Activated CD4-positive, alpha-beta T cell treated with anti-CD3 and anti-CD28 coated beads for 24 hours (primary cell): ENCODE results near the gene INSYN1.
"Not testable (repeated sequence)": the region's sequence is repeated elsewhere in the genome, so short reads cannot be mapped to it uniquely, and the experiment has no call there.

Experiments used
- DNase-seq, 2 donors: peaks; one replicate each; pipeline ENCODE4 v3.0.0-alpha.2; 2020; ENCODE audit warnings: low read depth in 2 of 2

The INSYN1 gene

GRCh38 chr15:73749971-73750370 is 3.2 kb downstream of the INSYN1 start:
- DNase-seq: no peak

GRCh38 chr15:73749533-73749932 is 3.6 kb downstream of the INSYN1 start:
- DNase-seq: no peak

- no peak for DNase-seq
Measured at GRCh38 chr15:73748730-73749129, 4.4 kb downstream of the INSYN1 start.

- DNase-seq: no peak
Measured at GRCh38 chr15:73747847-73748590, 5.1 kb downstream of the INSYN1 start.

- no peak for DNase-seq
Measured at GRCh38 chr15:73746883-73747282, 6.3 kb downstream of the INSYN1 start.

GRCh38 chr15:73746261-73746660 is 6.9 kb downstream of the INSYN1 start:
- no peak for DNase-seq

GRCh38 chr15:73745073-73745472 is 8.1 kb downstream of the INSYN1 start:
- DNase-seq: no peak

- DNase-seq: no peak
Measured at GRCh38 chr15:73744293-73744692, 8.9 kb downstream of the INSYN1 start.

- no peak for DNase-seq
Measured at GRCh38 chr15:73741321-73741836, 11.8 kb downstream of the INSYN1 start.

GRCh38 chr15:73740152-73741048 is 12.8 kb downstream of the INSYN1 start:
- DNase-seq: no peak

GRCh38 chr15:73737535-73737934 is 15.6 kb downstream of the INSYN1 start:
- no peak for DNase-seq

GRCh38 chr15:73732930-73733329 is 20.2 kb downstream of the INSYN1 start:
- DNase-seq: no peak

GRCh38 chr15:73732051-73732450 is 21.1 kb downstream of the INSYN1 start:
- DNase-seq: not testable (repeated sequence)

GRCh38 chr15:73727330-73727976 is 25.7 kb downstream of the INSYN1 start:
- DNase-seq: no peak

GRCh38 chr15:73724212-73724611 is 28.9 kb downstream of the INSYN1 start:
- DNase-seq: no peak

- DNase-seq: no peak
Measured at GRCh38 chr15:73723191-73723590, 30.0 kb downstream of the INSYN1 start.

- DNase-seq: no peak
Measured at GRCh38 chr15:73722425-73722824, 30.7 kb downstream of the INSYN1 start.

- DNase-seq: no peak
Measured at GRCh38 chr15:73718694-73719093, 34.5 kb downstream of the INSYN1 start.

- no peak for DNase-seq
Measured at GRCh38 chr15:73717802-73718201, 35.3 kb downstream of the INSYN1 start.

GRCh38 chr15:73717206-73717605 is 35.9 kb downstream of the INSYN1 start:
- no peak for DNase-seq

GRCh38 chr15:73716417-73716816 is 36.7 kb downstream of the INSYN1 start:
- DNase-seq: no peak

GRCh38 chr15:73715417-73715816 is 37.7 kb downstream of the INSYN1 start:
- DNase-seq: no peak
